Pancreas (tissue), 10 donors: ENCODE results near the gene EHD1. TPM values are rescaled to one million over a fixed set of nuclear protein-coding genes. Genes with fewer than 3 reads are reported as not detected.

Source experiments
- ATAC-seq, 4 donors: fragments of 200-7000 bp; cut with Tn5 transposase; one replicate each; pipeline versions ENCODE4 v1.8.0 to v1.9.1; 2020; ENCODE audit warnings: mild to moderate bottlenecking in 4 of 4, moderate library complexity in 4 of 4
- DNase-seq, 6 donors: peaks; one replicate each; pipeline ENCODE4 v3.0.0-alpha.2; 2020
- FAIRE-seq: peaks from 2 replicates; lab custom pipeline; 2012; peaks lifted over from hg19 to GRCh38; lab: Jason Lieb, UNC
- H3K27ac ChIP-seq, 4 donors: fragments of 200-600 bp; sonication (generic); 1 replicate in 3 of 4; 2 replicates in 1 of 4; pipeline versions ENCODE4 v1.5.0 to v1.8.0; 2020
- H3K27me3 ChIP-seq, 4 donors: fragments of 200-600 bp; one replicate each; pipeline ENCODE4 v1.8.0; 2021
- H3K36me3 ChIP-seq, 3 donors: fragments of 200-600 bp; sonication (generic) in 1 of 3; one replicate each; pipeline versions ENCODE4 v1.5.0 to v1.8.0; 2020 to 2021
- H3K4me1 ChIP-seq, 3 donors: fragments of 200-600 bp; one replicate each; pipeline ENCODE4 v1.8.0; 2021
- H3K4me3 ChIP-seq, 4 donors: fragments of 200-600 bp; sonication (generic) in 2 of 4; one replicate each; pipeline versions ENCODE4 v1.5.0 to v1.8.0; 2020 to 2021
- H3K9me3 ChIP-seq, 4 donors: fragments of 200-600 bp; one replicate each; pipeline ENCODE4 v1.8.0; 2021
- WGBS, 2 donors: extraction: QIAGEN DNeasy Blood & Tissue Kit; methylation state at CpG; one replicate each; pipeline ENCODE4 v1.1.7; 2013; 5-methylcytosine and 5-hydroxymethylcytosine counted together
- intact Hi-C, 3 donors: fragments of 100-400 bp; cut with DNase I; formaldehyde crosslinking; loops; one replicate each; pipeline versions ENCODE4 v1.11.1 to v1.14.2; 2022
- polyA plus RNA-seq, 2 donors: library from polyadenylated mRNA; stranded (reverse); fragments of 200-250 nt; gene quantifications; one replicate each; pipeline ENCODE4 v1.2.3, GENCODE V29; 2013
- total RNA-seq, 6 donors: library from RNA; stranded (reverse); fragmentation: NEBNext Ultra II Directional in 4 of 6; extraction: Animal tissue kit (Norgen Biotek cat#: 25700) in 4 of 6; gene quantifications; one replicate each; pipeline versions ENCODE4 v1.2.1 to v1.2.4, GENCODE V29; 2021 to 2023
- TF ChIP-seq, protein P1 (sequence below), 4 donors: fragments of 200-600 bp; sonication (generic) in 3 of 4; IDR thresholded peaks; one replicate each; pipeline versions ENCODE4 v1.5.0 to v1.8.0; 2021; ENCODE audit warnings: antibody characterized with exemption in 4 of 4
- donor health status: healthy with polysubstance abuse.
- donor health status: DM: no; HTN: no; CAD: no; lungs with moderate emphysema.
- donor health status: DM: no; HTN: no; CAD: no.
- donor health status: control.
- donor health status: control.
- donor health status: Bipolar disorder and iron deficiency.
- donor health status: DM: yes; HTN: yes; CAD: no.
- donor health status: DM: no; HTN: no; CAD: no.
- donor health status: DM: no; HTN: no; CAD: no.
- donor health status: DM: yes; HTN: yes; CAD: no.

Gene EHD1
- total and polyA plus RNA-seq, 8 donors, result 10.1 to 22.1 (median 16.8) TPM

DNA sequence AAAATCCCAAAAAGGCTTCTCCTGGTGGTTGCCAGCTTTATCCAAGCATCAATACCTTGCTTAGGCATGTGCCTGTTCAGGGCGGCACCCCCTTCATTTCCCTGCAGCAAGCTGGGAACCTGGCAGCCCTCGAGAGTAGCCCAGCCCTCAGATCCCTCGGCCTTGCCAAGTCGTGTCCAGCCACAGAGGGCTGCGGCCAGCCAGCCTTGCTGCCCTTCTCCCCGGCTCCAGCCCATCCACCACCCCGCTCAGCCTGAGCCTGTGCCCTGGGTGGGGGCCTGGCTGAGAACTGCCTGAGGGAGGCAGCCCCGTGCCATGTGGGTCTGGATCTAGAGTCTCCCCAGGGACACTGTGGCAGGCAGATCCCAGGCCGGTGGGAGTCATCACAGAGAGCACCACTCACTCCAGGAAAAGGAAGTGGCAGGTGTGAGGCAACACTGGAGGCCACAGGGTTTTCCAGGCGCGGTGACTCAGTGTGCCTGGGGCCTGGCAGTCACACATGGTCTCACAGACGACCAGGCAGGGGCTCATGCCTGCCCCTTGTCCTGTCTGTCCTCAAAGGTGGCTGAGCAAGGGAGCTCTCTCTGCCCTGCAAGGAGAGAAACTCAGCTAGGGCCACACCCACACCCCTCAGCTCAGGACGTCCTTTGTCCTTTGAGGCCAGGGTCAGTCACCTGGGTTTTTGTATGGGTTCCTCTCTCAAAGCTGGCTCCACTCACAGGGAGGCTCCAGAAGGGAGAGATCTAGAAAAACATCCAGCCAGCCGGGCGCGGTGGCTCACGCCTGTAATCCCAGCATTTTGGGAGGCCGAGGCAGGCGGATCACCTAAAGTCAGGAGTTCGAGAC is 21.8 kb downstream of the EHD1 start:
- 84 to 88% methylated on average over 20 of the region's 20 CpGs for WGBS, 2 donors
- TF ChIP-seq, protein P1, sequence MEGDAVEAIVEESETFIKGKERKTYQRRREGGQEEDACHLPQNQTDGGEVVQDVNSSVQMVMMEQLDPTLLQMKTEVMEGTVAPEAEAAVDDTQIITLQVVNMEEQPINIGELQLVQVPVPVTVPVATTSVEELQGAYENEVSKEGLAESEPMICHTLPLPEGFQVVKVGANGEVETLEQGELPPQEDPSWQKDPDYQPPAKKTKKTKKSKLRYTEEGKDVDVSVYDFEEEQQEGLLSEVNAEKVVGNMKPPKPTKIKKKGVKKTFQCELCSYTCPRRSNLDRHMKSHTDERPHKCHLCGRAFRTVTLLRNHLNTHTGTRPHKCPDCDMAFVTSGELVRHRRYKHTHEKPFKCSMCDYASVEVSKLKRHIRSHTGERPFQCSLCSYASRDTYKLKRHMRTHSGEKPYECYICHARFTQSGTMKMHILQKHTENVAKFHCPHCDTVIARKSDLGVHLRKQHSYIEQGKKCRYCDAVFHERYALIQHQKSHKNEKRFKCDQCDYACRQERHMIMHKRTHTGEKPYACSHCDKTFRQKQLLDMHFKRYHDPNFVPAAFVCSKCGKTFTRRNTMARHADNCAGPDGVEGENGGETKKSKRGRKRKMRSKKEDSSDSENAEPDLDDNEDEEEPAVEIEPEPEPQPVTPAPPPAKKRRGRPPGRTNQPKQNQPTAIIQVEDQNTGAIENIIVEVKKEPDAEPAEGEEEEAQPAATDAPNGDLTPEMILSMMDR (IDR thresholded peaks at IDR 0.05), result no peak
- FAIRE-seq (no peak), DNase-seq (peak in 1 of 6 donors; percentile 63), ATAC-seq (peak in 3 of 4 donors; percentile 38 to 70 (median 49))
- Histone ChIP-seq H3K27me3 (no peaks in the 10 kb centered on the region), H3K27ac (peak overlapping the region in 1 of 4 donors; percentile 42), H3K9me3 (no peaks in the 10 kb centered on the region), H3K4me1 (peaks cover 0 to 18% (median 0%) of the 10 kb centered on the region in 3 donors), H3K4me3 (no peak overlapping the region), H3K36me3 (peaks cover 0 to 9% (median 0%) of the 10 kb centered on the region in 3 donors)
- intact Hi-C loops, result loop anchor here in 1 of 3 donors (10.0 kb wide), 1 partner anchor 248 kb away; no protein-coding TSS in a partner anchor

DNA sequence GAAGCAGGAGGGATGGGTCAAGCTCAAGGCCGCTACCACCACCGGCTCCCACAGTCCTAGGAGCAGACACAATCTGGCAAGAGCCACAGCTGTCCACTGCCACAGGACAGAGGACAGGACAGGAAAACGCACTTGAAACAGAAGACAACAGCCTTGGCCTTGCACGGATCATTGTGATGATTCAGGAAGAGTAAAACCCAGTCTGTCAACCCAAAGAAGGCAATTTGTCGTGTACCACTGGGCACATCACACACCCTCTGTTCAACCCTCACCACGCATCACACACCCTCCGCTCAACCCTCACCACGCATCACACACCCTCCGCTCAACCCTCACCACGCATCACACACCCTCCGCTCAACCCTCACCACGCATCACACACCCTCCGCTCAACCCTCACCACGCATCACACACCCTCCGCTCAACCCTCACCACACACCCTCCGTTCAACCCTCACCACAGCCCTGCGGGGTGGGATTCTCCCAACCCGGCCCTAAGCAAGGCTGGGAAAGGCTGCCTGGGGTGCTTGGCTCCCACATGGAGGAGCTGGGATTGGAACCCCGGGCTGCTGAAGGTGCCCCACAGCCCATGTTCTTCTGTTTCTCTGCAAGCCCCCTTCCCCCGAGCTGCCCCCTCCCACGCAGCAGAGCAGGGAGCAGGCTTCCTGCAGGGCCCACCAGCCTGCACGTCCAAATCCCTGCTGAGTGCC is 22.7 kb downstream of the EHD1 start:
- no peak for FAIRE-seq
- WGBS, 2 donors, result 84 to 88% methylated on average over 16 to 20 of the region's 22 CpGs
- peaks cover 0 to 9% (median 0%) of the 10 kb centered on the region in 3 donors for H3K36me3 ChIP-seq
- no peak for ATAC-seq
- H3K4me1 ChIP-seq, result peaks cover 0 to 18% (median 0%) of the 10 kb centered on the region in 3 donors
- no peaks in the 10 kb centered on the region for H3K9me3 ChIP-seq
- H3K4me3 ChIP-seq, result no peak overlapping the region
- H3K27me3 ChIP-seq, result no peaks in the 10 kb centered on the region
- H3K27ac ChIP-seq, result peak overlapping the region; percentile 33 to 62 (median 46)
- TF ChIP-seq, protein P1 (IDR thresholded peaks at IDR 0.05), result no peak
- DNase-seq, result no peak
- intact Hi-C loops, result loop anchor here in 1 of 3 donors (10.0 kb wide), 1 partner anchor 249 kb away; no protein-coding TSS in a partner anchor

DNA sequence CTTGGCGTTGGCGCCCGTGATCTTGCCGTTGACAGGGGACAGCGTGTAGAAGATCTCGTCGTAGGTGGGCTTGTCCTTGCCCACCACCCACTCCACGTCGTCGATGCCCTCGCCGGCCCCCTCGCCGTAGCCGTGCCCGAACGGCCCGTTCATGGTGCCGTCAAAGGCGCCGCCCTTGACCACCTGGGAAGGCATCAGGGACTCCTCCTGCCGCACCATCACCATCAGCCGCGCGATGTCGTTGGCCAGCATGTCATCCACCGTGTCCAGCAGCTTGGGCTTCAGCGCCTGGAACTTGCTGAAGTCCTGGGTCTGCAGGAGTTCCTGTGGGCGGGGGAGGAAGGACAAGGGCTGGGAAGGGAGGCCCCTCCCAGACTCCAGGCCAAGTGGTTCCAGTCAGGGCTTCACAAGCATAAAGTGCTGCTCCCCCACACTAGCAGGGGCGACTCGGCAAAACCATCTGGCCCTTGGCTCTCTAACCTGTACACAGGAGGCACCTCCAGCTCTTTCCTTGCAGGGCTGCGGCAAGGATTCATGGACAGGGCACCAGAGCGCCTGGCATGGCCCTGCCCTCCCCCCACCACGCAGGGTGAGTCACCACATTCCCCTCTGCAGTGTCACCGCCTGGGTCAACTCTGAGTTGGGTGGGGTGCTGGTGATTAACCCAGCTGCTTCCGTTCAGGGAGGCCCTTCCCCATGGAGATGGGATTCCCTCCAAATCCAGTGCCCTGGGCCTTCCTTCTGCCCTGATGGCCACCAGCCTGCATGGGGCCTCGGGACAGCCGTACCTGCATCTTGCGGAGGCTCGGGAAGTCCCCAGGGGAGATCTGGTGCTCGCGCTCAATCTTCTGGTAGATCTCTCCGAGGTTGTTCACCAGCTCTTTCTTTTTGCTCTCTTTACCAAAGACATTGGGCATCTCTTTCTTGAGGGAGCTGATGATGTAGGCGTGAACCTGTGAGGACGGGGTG is 23.6 kb downstream of the EHD1 start:
- no peaks in the 10 kb centered on the region for H3K9me3 ChIP-seq
- FAIRE-seq (no peak), ATAC-seq (peak; percentile 81 to 88 (median 84)), DNase-seq (peak in 5 of 6 donors; percentile 52 to 76 (median 70))
- H3K27me3 ChIP-seq, result no peaks in the 10 kb centered on the region
- TF ChIP-seq, protein P1 (IDR thresholded peaks at IDR 0.05), result no peak
- peaks cover 0 to 18% (median 0%) of the 10 kb centered on the region in 3 donors for H3K4me1 ChIP-seq
- 83 to 85% methylated on average over 45 of the region's 45 CpGs for WGBS, 2 donors
- peak overlapping the region; percentile 33 to 62 (median 46) for H3K27ac ChIP-seq
- H3K4me3 ChIP-seq, result no peak overlapping the region
- intact Hi-C loops, result loop anchor here in 2 of 3 donors (5.0 to 10.0 kb wide), 2 partner anchors 37 to 250 kb away; no protein-coding TSS in a partner anchor
- peaks cover 0 to 9% (median 0%) of the 10 kb centered on the region in 3 donors for H3K36me3 ChIP-seq

DNA sequence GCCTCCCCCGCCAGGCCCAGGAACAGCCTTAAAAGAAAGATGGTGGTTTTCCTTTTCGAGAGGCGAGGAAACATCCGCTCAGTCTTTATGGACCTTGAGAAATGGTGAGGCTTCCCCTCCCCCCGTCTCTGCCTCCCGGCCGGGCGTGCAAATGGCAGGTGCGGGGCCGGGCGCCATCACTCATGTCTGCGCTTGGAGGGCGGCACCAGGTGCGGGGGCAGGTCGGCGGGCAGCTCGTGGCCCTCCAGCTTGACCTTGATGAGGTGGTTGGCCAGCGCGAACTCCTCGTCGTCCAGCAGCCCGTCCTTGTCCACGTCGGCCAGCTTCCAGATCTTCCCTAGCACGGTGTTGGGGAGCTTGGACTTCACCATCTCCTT is 24.3 kb downstream of the EHD1 start:
- Histone ChIP-seq H3K27ac (no peak overlapping the region), H3K36me3 (peaks cover 0 to 9% (median 0%) of the 10 kb centered on the region in 3 donors), H3K27me3 (no peaks in the 10 kb centered on the region), H3K4me3 (no peak overlapping the region), H3K9me3 (no peaks in the 10 kb centered on the region), H3K4me1 (peaks cover 0 to 20% (median 0%) of the 10 kb centered on the region in 3 donors)
- no peak for ATAC-seq
- 94% methylated on average over 25 of the region's 25 CpGs for WGBS, 2 donors
- TF ChIP-seq, protein P1 (IDR thresholded peaks at IDR 0.05), result no peak
- intact Hi-C loops, result loop anchor here in 2 of 3 donors (5.0 to 10.0 kb wide), 2 partner anchors 38 to 251 kb away; no protein-coding TSS in a partner anchor
- peak in 2 of 6 donors; percentile 40 to 62 for DNase-seq
- no peak for FAIRE-seq
